H9 (cell line): Measurements from ENCODE around the gene LGALS14. TPM values are rescaled to one million over a fixed set of nuclear protein-coding genes. Genes with fewer than 3 reads are reported as not detected.

ENCODE experiments used
- DNase-seq: peaks from one replicate; pipeline ENCODE4 v3.0.0-alpha.2; 2017
- H2AFZ ChIP-seq: one replicate; pipeline ENCODE4 v1.6.1; 2013; ENCODE audit warnings: mild to moderate bottlenecking, low read length, control low read depth, moderate library complexity
- H2AK5ac ChIP-seq: 2 replicates; pipeline ENCODE4 v1.6.1; 2013; ENCODE audit warnings: low read length, control low read depth, mixed read lengths; ENCODE audit not compliant: insufficient read length
- H2BK120ac ChIP-seq: one replicate; pipeline ENCODE4 v1.6.1; 2013; ENCODE audit warnings: low read depth, mild to moderate bottlenecking, low read length, control low read depth, inconsistent platforms; ENCODE audit not compliant: poor library complexity, severe bottlenecking
- H2BK12ac ChIP-seq: 2 replicates; pipeline ENCODE4 v1.6.1; 2013; ENCODE audit warnings: low read length, control low read depth, mixed read lengths, low read depth; ENCODE audit not compliant: insufficient read length
- H2BK15ac ChIP-seq: 2 replicates; pipeline ENCODE4 v1.6.1; 2013; ENCODE audit warnings: low read depth, low read length, control low read depth
- H2BK20ac ChIP-seq: one replicate; pipeline ENCODE4 v1.6.1; 2013; ENCODE audit warnings: low read depth, mild to moderate bottlenecking, low read length, control low read depth, inconsistent platforms; ENCODE audit not compliant: poor library complexity, severe bottlenecking
- H2BK5ac ChIP-seq: 2 replicates; pipeline ENCODE4 v1.6.1; 2013; ENCODE audit warnings: low read length, control low read depth, mixed read lengths; ENCODE audit not compliant: insufficient read length
- H3K14ac ChIP-seq: 2 replicates; pipeline ENCODE4 v1.6.1; 2013; ENCODE audit warnings: low read length, control low read depth; ENCODE audit not compliant: insufficient read depth
- H3K18ac ChIP-seq: 2 replicates; pipeline ENCODE4 v1.6.1; 2013; ENCODE audit warnings: low read depth, mild to moderate bottlenecking, mixed read lengths, low read length, control low read depth; ENCODE audit not compliant: insufficient read length
- H3K23ac ChIP-seq: 2 replicates; pipeline ENCODE4 v1.6.1; 2013; ENCODE audit warnings: low read length, control low read depth, mixed read lengths, low read depth; ENCODE audit not compliant: insufficient read length
- H3K23me2 ChIP-seq: 2 replicates; pipeline ENCODE4 v1.6.1; 2013; ENCODE audit warnings: low read depth, mild to moderate bottlenecking, mixed read lengths, low read length, control low read depth; ENCODE audit not compliant: insufficient read length, poor library complexity, severe bottlenecking
- H3K27ac ChIP-seq: 2 replicates; pipeline ENCODE4 v1.5.1; 2013; ENCODE audit warnings: low read length, control low read depth, mixed read lengths, low read depth; ENCODE audit not compliant: insufficient read length
- H3K27me3 ChIP-seq: 2 replicates; pipeline ENCODE4 v1.6.1; 2013; ENCODE audit warnings: low read length, control low read depth, inconsistent platforms; ENCODE audit not compliant: insufficient read depth
- H3K4ac ChIP-seq: 2 replicates; pipeline ENCODE4 v1.6.1; 2013; ENCODE audit warnings: low read depth, mild to moderate bottlenecking, control low read depth, inconsistent platforms, low read length, moderate library complexity
- H3K4me1 ChIP-seq: 2 replicates; pipeline ENCODE4 v1.6.1; 2013; ENCODE audit warnings: low read length, control low read depth, inconsistent platforms; ENCODE audit not compliant: insufficient read depth
- H3K4me2 ChIP-seq: 2 replicates; pipeline ENCODE4 v1.6.1; 2013; ENCODE audit warnings: low read length, control low read depth, mixed read lengths; ENCODE audit not compliant: insufficient read length, insufficient read depth
- H3K56ac ChIP-seq: 2 replicates; pipeline ENCODE4 v1.6.1; 2013; ENCODE audit warnings: low read depth, mild to moderate bottlenecking, mixed read lengths, low read length, control low read depth; ENCODE audit not compliant: insufficient read length
- H3K79me1 ChIP-seq: 2 replicates; pipeline ENCODE4 v1.6.1; 2013; ENCODE audit warnings: low read depth, mild to moderate bottlenecking, moderate library complexity, low read length, control low read depth, inconsistent platforms; ENCODE audit not compliant: insufficient read depth, poor library complexity, severe bottlenecking
- H3K79me2 ChIP-seq: 2 replicates; pipeline ENCODE4 v1.6.1; 2013; ENCODE audit warnings: low read length, control low read depth, inconsistent platforms; ENCODE audit not compliant: insufficient read depth
- H3K9ac ChIP-seq: 2 replicates; pipeline ENCODE4 v1.6.1; 2013; ENCODE audit warnings: low read length, control low read depth, mixed read lengths; ENCODE audit not compliant: insufficient read length; ENCODE audit errors: extremely low read depth
- H3K9me3 ChIP-seq: one replicate; pipeline ENCODE4 v1.6.1; 2013; ENCODE audit warnings: low read depth, low read length, inconsistent platforms; ENCODE audit not compliant: control insufficient read depth
- H3T11ph ChIP-seq: one replicate; pipeline ENCODE4 v1.6.1; 2013; ENCODE audit warnings: mild to moderate bottlenecking, low read length, control low read depth, inconsistent platforms
- H4K20me1 ChIP-seq: one replicate; pipeline ENCODE4 v1.6.1; 2013; ENCODE audit not compliant: control insufficient read depth, insufficient read length, insufficient read depth
- H4K5ac ChIP-seq: 2 replicates; pipeline ENCODE4 v1.6.1; 2013; ENCODE audit warnings: low read depth, mild to moderate bottlenecking, mixed read lengths, low read length, control low read depth; ENCODE audit not compliant: insufficient read length
- H4K8ac ChIP-seq: replicated peaks from 2 replicates; pipeline ENCODE4 v1.6.1; 2013; ENCODE audit warnings: low read length, control low read depth, mixed read lengths, low read depth; ENCODE audit not compliant: insufficient read length
- H4K91ac ChIP-seq: 2 replicates; pipeline ENCODE4 v1.6.1; 2013; ENCODE audit warnings: low read depth, mild to moderate bottlenecking, moderate library complexity, mixed read lengths, low read length, control low read depth; ENCODE audit not compliant: insufficient read length
- H3K27ac Mint-ChIP-seq, 3 experiments: 2 replicates in 2 of 3; 3 replicates in 1 of 3; pipeline ENCODE4 v1.8.0; 2020 to 2021; ENCODE audit warnings: mixed read lengths in 3 of 3, mild to moderate bottlenecking in 1 of 3, moderate library complexity in 1 of 3
- H3K27me3 Mint-ChIP-seq: 2 replicates; pipeline ENCODE4 v1.8.0; 2021; ENCODE audit warnings: low read depth, mild to moderate bottlenecking, moderate library complexity, mixed read lengths
- H3K36me3 Mint-ChIP-seq, 3 experiments: 2 replicates in 2 of 3; 3 replicates in 1 of 3; pipeline ENCODE4 v1.8.0; 2020 to 2021; ENCODE audit warnings: low read depth in 3 of 3, mixed read lengths in 3 of 3; ENCODE audit not compliant: insufficient read depth in 1 of 3
- H3K4me1 Mint-ChIP-seq, 2 experiments: 2 replicates each; pipeline ENCODE4 v1.8.0; 2020; ENCODE audit warnings: mixed read lengths in 2 of 2
- H3K4me3 Mint-ChIP-seq, 2 experiments: 2 replicates in 1 of 2; 3 replicates in 1 of 2; pipeline ENCODE4 v1.8.0; 2020 to 2021; ENCODE audit warnings: mild to moderate bottlenecking in 2 of 2, mixed read lengths in 2 of 2, moderate library complexity in 1 of 2
- H3K9me3 Mint-ChIP-seq, 2 experiments: 2 replicates in 1 of 2; 3 replicates in 1 of 2; pipeline ENCODE4 v1.8.0; 2020; ENCODE audit warnings: mild to moderate bottlenecking in 2 of 2, mixed read lengths in 2 of 2, moderate library complexity in 1 of 2
- CTCF ChIP-seq: fragments of 200-600 bp; sonication (generic); conservative IDR thresholded peaks from 3 replicates; pipeline ENCODE4 v1.8.0; 2021; ENCODE audit warnings: antibody characterized with exemption, mild to moderate bottlenecking
- WGBS: extraction: QIAGEN DNeasy Blood & Tissue Kit; methylation state at CpG from one replicate; pipeline ENCODE4 v1.1.7; 2013; ENCODE audit warnings: missing lambda C conversion rate, low lambda C conversion rate, mixed read lengths; ENCODE audit not compliant: insufficient read length; ENCODE audit errors: extremely low coverage; 5-methylcytosine and 5-hydroxymethylcytosine counted together
- total RNA-seq: library from RNA; stranded (reverse); gene quantifications from 2 replicates; pipeline ENCODE4 v1.2.1, GENCODE V29; 2021

The LGALS14 gene
- total RNA-seq, 1 experiment from 2014 or later: not detected

- no peaks in the 10 kb centered on the region for H3K9me3 ChIP-seq
- no peak overlapping the region for H4K8ac ChIP-seq
- no peak for TF ChIP-seq CTCF
- no peak overlapping the region for H4K5ac ChIP-seq
- no peak overlapping the region for H3K18ac ChIP-seq
- no peak overlapping the region for H3K4ac ChIP-seq
- H2BK20ac ChIP-seq: no peak overlapping the region
- no peak for DNase-seq
- H3K4me1 ChIP-seq: no peaks in the 10 kb centered on the region
- H3K27ac Mint-ChIP-seq: no peak overlapping the region
- no peak overlapping the region for H2AFZ ChIP-seq
- no peak overlapping the region for H3K23ac ChIP-seq
- no peaks in the 10 kb centered on the region for H3K36me3 Mint-ChIP-seq
- H4K91ac ChIP-seq: no peak overlapping the region
- H3K9ac ChIP-seq: no peak overlapping the region
- no peak overlapping the region for H3K56ac ChIP-seq
- no peak overlapping the region for H2BK12ac ChIP-seq
- no peak overlapping the region for H2AK5ac ChIP-seq
- H3K27me3 ChIP-seq: no peaks in the 10 kb centered on the region
- H3K23me2 ChIP-seq: no peaks in the 10 kb centered on the region
- H3K9me3 Mint-ChIP-seq: peaks cover 7 to 8% of the 10 kb centered on the region in 2 experiments; a peak in 4 of 5 replicates
- H3K27me3 Mint-ChIP-seq: peaks cover 27% of the 10 kb centered on the region
- WGBS: no CpG with 5 or more reads among the region's 4 CpGs
- H3K4me3 Mint-ChIP-seq: no peak overlapping the region
- no peak overlapping the region for H2BK120ac ChIP-seq
- H3K79me1 ChIP-seq: no peaks in the 10 kb centered on the region
- H2BK5ac ChIP-seq: no peak overlapping the region
- H3K4me2 ChIP-seq: no peak overlapping the region
- peaks cover 0 to 2% of the 10 kb centered on the region in 2 experiments; a peak in 1 of 4 replicates for H3K4me1 Mint-ChIP-seq
- H2BK15ac ChIP-seq: no peak overlapping the region
- H4K20me1 ChIP-seq: no peaks in the 10 kb centered on the region
- H3T11ph ChIP-seq: no peak overlapping the region
- H3K79me2 ChIP-seq: no peaks in the 10 kb centered on the region
- H3K14ac ChIP-seq: no peak overlapping the region
- H3K27ac ChIP-seq: no peak overlapping the region
Measured at GRCh38 chr19:39660661-39661060, 43.6 kb upstream of the LGALS14 start.
